GM12892 (cell line): Measurements from ENCODE around the gene PDGFB.

ENCODE experiments used
- POLR2A ChIP-seq: IDR thresholded peaks from 2 replicates; pipeline ENCODE4 v1.6.1; 2011; ENCODE audit warnings: low read depth, low read length, control low read depth
- POLR2AphosphoS5 ChIP-seq: IDR thresholded peaks from 2 replicates; pipeline ENCODE4 v1.6.1; 2011; ENCODE audit warnings: low read depth, low read length, control low read depth

GRCh38 chr22:39244496-39245129 is at the start of gene PDGFB:
- TF ChIP-seq POLR2A = no peak
- no peak for TF ChIP-seq POLR2AphosphoS5
